GM04504 (cell line): ENCODE results near the gene MAPK12.
"Not testable (repeated sequence)": the region's sequence is repeated elsewhere in the genome, so short reads cannot be mapped to it uniquely, and the experiment has no call there.

Experiments used
- DNase-seq: peaks from one replicate; pipeline ENCODE4 v3.0.0-alpha.2; 2012; ENCODE audit warnings: low read depth

Gene MAPK12

DNA sequence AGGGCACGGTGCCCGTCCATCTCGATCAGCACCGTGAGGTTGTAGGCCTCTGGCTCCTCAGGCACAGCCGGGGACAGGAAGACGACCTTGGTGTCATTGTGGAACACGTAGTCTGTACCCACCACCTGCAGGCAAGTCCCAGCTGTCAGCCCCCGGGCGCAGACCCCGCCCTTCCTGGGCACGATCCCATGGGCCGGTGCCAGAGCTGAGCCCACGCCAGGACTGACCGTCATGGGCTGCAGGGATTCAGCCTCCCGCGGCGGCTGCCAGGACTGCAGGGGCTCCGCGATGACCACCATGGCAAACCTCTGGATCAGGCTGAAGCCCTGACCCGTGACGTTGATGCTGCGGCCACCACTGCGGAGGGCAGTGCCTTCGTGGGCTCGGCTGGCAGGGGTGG, 20.5 kb upstream of the MAPK12 start:
- DNase-seq = no peak

GRCh38 chr22:50281384-50281760, 19.9 kb upstream of the MAPK12 start:
- DNase-seq = no peak

- no peak for DNase-seq
Observed at GRCh38 chr22:50280708-50281383, 19.4 kb upstream of the MAPK12 start.

DNA sequence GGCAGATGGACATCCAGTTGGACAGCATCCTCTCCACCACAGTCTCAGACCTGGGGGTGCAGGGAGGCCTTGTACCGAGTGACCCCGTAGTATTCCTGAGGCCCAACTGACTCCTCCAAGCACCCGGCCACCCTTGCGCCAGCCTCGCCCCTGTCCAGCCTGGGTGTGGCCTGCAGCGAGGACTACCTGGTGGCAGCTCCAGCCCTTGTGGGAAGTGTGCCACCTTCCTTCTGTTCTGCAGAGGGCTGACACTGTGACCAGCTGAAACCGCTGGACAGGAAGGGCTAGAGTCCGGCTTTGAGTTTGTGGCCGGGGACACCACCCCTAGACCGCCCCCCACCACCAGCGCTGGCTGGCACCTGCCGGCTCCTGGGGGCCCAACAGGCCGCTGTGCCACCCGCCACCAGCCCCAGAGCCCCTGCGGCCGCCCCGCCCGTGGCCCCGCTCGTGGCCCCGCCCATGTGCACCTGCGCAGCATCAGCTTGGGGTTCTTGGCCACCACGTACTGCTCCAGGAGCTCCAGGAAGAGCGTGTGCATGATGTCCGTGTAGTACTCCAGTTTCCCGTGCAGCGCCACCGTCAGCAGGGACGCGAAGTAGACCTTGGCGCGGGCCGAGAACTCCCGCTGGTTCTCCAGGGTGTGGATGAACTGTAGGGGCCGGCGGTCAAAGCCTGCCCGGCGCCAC, 18.7 kb upstream of the MAPK12 start:
- DNase-seq = no peak

- DNase-seq = no peak
Observed at GRCh38 chr22:50278956-50279619, 17.6 kb upstream of the MAPK12 start.

DNA sequence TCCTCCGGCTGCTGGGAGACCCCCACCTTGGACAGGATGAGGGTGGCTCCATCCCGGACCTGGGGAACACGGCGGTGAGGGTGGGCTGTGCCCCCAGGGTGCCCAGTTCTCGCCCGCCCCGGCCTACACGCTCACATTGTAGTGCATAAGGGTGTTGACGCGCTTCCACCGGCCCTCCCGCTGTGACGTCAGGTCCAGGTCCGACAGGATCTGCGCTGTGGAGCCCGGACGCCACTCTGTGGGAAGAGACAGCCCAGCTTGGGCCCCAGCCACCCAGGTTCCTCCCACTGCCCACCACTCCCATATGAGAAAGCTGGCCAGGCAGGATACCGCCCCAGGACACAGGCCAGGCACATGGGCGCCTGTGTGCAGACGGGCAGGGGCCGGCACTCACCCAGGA, 17.0 kb upstream of the MAPK12 start:
- no peak for DNase-seq

- no peak for DNase-seq
Observed at GRCh38 chr22:50277761-50278160, 16.3 kb upstream of the MAPK12 start.

- no peak for DNase-seq
Observed at GRCh38 chr22:50276143-50276542, 14.7 kb upstream of the MAPK12 start.

DNA sequence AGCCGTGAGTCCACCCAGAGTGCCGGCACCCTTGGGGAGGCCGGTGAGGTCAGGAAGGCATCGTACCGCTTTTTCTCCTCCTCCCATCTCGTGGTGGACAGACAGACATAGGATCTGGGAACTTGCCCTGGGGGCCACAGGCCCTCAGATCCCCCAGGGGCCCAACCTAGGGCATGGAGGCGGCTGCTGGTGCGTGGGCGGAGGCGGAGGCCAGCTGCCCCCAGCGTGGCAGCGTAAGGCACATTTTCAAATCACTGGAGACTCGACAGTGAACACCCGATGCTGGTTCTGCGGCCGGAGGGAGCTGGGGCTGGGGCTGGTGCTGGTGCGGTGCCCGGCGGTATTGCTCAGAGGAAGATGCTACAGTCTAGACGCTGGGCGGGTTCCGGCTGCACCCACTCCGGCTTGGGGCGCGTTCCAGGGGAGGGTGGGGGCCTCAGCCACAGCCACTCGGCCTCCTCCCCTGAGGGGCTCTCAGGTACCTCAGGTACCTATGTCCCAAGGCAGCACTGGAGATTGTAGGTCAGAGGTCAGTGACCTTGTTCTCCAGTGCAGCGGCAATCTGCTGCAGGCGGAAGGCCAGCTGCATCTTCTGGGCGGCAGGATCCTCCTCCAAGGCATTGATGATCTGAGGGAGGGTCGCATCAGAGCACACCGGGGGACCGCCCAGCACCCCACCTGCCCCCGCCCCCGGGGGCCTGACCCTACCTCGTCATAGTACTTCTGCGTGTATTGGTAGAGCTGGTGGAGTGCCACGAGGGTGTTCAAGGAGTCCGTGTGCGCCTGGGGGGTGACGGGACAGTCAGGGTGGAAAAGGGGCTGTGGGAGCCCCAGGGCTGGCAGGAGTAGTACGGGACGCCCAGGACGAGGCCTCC, 13.9 kb upstream of the MAPK12 start:
- DNase-seq = no peak

DNA sequence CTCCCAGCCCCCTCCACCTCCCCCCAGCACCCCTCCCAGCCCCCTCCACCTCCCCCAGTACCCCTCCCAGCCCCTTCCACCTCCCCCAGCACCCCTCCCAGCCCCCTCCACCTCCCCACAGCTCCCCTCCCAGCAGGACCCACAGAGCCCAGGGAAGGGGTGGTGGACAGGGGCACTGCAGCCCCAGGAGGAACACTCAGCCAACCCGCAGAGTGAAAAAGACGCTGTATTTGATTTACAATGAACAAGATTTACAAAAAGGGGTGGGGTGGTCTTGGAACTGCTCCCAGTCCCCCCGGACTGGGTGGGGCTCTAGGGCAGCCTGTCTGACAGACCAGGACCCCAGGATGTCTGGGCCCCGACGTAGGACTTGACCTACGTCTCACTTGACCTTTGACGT, 13.3 kb upstream of the MAPK12 start:
- DNase-seq = no peak

GRCh38 chr22:50274311-50274710, 12.8 kb upstream of the MAPK12 start:
- DNase-seq = no peak

GRCh38 chr22:50273781-50274180, 12.3 kb upstream of the MAPK12 start:
- DNase-seq = not testable (repeated sequence)

DNA sequence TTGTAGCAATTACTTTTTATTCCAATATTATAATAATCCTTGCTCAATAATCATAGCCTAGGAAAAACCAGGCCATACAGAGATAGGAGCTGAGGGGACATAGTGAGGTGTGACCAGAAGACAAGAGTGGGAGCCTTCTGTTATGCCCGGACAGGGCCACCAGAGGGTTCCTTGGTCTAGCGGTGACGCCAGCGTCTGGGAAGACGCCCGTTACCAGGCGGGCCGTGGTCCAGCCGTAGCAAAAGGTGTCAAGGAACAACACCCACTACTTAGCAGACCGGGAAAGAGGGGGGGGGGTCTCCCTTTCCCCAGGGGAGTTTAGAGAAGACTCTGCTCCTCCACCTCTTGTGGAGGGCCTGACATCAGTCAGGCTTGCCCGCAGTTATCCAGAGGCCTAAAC, 11.9 kb upstream of the MAPK12 start:
- DNase-seq = not testable (repeated sequence)

DNA sequence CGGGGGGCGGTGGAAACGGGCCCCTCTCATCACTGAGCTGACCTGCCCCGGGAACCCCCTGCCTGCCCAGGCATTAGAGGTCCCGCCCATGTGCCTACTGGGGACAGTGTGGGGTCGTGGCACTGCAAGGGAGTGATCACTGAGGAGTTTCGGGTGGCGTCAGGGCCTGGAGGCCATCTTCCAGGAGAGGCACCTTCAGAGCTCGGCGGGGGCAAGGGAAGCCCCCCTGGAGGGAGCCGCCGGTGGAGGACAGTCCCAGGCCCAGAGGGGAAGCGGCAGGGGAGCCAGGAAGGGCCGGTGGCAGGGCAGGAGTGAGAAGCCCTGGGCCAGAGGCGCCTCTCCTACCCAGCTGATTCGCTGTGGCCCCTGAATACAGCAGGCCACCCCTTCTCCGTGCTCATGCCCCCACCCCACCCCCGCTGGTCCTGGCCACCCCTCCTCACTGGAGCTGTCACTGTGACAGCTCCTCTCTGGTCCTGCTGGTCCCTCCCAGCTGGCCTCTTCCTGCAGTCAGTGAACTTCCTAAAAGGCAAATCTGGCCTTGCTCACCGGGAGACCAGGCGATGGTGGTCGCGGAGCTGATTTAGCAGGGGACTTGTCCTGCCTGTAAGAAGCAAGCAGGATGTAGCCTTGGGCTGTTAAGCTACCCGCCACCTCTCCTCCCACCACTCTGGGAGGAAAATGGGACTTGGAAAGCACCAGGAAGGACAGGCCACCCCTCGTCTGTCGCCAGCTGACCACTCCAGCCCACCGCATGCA, 10.7 kb upstream of the MAPK12 start:
- DNase-seq = no peak

DNA sequence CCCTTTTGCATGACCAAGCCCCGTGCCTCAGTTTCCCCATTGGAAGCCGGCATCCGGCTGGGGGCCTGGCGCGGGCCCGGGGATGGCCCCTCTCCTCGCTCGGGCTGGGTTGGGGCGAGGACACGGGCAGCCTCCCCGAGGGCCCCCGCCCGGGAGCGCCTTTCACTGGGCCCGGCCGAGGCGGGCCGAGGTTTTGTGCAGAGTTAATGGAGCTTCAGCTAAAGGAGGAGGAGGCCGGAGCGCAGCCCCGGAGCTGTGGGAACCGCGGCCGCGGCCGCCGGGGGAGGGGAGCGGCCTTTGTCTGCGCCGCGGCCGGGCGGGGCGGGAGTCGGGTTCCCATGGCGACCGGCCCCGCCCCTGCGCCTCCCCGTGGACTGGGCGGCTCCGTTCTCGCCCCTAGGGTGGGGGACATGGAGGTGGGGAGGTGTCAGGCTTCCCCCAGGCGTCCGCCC, 10.1 kb upstream of the MAPK12 start:
- no peak for DNase-seq

GRCh38 chr22:50270666-50271394, 9.3 kb upstream of the MAPK12 start:
- DNase-seq = no peak

GRCh38 chr22:50269970-50270665, 8.6 kb upstream of the MAPK12 start, which contains the start of gene MAPK11:
MAPK11 (minus strand) TSS chr22:50270380; CDS start chr22:50270292, 88 bp downstream.
- no peak for DNase-seq

DNA sequence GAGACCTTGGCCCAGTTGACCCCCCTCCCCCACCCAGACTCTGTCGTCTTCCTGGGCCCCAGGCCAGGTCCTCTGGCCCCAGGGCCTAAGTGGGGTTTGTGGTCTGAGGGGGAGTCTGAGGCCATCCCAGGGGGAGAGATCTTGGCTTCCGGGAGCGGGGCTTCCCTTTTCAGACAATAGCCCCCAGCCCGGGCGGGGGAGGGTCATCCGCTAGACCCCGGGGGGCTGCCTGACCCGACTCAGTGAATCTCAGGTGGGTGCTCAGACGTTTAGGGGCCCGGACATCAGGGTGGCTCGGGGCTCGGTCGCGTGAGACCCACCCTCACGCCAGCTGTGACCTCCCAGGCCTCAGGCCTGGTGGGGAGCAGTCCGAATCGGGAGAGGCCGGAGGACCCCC, 8.1 kb upstream of the MAPK12 start:
- DNase-seq = no peak

DNA sequence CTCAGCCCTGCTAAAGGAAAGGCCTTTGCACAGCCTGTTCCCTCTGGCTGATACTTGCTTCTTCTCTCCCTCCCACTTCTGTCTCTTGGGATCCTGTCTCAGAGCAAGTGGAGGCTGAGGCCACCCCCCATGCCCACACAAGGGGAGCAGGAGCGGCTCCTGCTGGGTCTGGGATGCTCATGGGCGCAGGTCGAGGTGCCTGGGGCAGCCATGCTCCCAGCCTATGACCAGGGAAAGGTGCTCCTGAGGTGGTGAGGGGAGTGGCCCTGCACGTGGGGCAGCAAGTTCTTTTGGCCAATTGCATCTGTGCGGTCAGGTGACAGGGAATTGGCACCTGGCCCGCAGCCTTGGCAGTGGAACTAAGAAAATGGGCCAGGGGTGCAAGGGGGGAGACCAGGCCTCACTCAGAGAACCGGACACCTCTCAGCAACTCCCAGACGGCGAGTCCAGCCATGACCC, 7.2 kb upstream of the MAPK12 start:
- DNase-seq = no peak
